GM18870 (cell line): Measurements from ENCODE around the gene HOXA4.

Experiments used
- ATAC-seq: cut with Tn5 transposase; IDR thresholded peaks from one replicate; pipeline ENCODE4 v1.9.1; 2021; ENCODE audit warnings: moderate library complexity; ENCODE audit not compliant: unreplicated experiment

The HOXA4 gene

DNA sequence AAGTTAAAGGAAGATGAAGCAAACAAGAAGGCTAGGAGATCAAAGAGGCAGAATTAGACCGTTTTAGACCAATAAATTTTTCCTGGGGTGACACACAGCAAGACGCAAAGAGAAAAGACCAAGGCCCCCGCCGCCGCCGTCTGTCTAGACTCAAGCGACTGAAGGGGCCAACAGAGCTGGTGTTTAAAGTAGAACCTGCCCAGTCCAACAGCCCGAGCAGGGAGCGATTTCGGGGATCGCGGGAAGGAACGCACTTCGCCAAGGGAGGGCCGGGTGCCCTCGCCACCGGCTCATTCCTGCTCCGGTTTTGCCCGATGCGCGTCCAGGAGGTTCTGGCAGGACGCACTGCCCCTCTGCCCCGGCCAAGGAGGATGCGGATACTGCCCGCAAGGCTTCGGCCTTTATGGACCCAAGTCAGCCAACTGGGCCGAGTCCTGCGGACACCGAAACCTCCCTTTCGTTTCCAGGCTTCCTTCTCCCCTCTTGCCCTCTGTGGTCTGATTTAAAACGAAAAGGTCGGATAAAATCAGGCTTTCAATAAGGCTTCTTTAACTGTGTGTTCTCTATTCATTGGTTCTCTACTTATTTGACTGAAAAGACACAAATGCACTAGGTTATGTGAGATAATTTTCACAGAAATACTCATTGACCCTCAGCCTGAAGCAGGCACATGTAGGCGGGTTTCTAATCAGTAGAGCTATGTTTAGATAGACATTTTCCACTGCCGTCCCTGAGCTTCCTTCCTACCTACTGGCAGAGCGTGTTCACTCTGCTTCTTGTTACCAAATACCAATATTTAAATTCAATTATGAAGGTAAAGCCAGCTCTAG is 28.1 kb upstream of the HOXA4 start:
- ATAC-seq, result no peak

DNA sequence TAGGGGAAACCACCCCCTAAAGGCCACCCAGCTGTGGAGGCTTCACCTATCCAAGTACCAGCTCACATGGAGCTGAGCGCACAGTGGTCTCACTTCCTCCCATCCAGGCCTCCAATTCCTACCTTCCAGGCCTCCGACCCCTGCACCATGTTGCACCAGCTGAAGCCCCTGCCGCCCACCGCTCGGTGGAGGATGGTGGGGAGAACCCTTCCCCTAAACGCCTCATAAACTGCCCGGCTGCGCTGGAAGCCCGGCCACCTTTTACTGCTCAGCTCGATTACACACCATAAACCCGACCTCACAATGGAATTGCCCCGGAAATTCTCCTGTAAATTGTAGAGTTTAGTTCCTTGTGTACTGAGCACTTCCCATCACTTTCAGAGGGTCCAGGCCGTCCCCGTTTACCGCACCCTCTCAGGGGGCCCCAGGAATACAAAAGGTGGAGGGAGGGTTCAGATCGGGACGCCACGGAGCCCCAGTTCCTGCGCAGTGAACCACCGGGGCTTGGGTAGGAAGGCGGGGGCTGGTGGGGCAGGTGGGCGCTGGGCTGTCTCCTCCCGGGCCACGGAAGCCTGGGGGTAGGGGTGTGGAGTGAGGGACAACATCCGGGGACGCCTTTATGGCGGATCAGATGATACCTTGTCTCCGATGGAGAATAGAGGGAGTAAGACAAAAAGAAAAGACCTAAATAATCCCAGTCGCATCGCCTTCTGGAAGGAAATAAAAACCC is 27.3 kb upstream of the HOXA4 start:
- no peak for ATAC-seq

GRCh38 chr7:27156916-27157701 is 26.6 kb upstream of the HOXA4 start:
- ATAC-seq, result no peak

- no peak for ATAC-seq
Observed at GRCh38 chr7:27156508-27156898, 25.9 kb upstream of the HOXA4 start, which contains the start of gene HOXA7. Gene HOXA7, minus strand, starts transcription at chr7:27156675. Its CDS starts 130 bp downstream, at chr7:27156545.

DNA sequence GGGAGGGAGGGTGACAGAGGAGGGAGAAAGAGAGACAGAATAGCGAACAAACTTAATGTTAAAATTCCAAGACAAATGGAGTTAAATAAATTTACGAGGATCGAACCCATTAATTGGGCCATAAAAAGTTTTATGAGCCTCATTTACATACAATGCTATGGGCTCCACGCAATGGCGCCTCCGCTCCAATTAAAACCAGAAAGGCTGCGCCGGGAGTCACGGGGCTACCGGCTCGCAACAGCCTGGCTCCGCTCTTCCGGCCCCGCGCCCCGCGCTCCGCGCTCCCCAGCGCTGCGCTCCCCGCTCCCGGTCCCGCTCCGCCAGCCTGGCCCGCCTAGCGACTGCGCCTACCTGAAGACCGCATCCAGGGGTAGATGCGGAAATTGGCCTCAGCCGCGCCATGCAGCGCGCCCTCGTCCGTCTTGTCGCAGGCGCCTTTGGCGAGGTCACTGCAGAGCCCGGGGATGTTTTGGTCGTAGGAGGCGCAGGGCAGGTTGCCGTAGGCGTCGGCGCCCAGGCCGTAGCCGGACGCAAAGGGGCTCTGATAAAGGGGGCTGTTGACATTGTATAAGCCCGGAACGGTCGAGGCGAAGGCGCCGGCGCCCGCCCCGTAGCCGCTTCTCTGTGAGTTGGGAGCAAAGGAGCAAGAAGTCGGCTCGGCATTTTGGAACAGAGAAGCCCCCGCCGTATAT is 25.4 kb upstream of the HOXA4 start:
- ATAC-seq, result no peak

DNA sequence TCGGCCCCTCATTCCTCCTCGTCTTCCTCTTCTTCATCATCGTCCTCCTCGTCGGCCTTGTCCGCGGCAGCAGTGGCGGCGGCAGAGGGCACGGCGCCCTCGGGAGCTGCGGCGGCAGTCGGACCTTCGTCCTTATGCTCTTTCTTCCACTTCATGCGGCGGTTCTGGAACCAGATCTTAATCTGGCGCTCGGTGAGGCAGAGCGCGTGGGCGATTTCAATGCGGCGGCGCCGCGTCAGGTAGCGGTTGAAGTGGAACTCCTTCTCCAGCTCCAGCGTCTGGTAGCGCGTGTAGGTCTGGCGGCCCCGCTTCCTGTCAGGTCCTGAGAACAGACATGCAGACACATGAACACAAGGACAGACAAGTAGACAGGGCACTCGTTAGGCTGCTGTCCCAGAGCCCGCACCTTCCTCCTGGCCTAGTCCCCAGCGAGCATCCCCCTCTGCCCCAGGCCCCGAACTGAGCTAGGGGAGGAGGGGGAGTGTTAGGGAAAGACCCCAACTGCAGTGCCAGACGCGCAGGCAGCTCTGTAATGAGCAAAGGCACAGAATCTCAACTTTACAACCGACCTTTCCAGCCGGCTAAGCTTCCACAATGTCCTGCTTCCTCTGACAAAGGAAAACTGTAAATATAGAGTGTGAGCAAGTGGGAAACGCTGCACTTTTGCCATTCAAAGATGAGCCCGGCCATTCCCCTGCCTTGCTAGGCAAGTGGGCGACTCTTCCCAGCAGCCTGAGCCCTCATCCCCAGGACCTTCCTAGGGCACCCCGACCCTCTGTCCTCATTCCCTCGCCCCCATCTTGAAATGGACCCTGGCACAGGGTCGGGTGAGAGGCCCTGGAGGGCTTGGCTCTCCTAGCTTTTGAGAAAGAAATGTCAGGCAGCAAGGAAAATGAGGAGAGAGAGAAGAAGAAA is 24.6 kb upstream of the HOXA4 start:
- no peak for ATAC-seq

GRCh38 chr7:27154369-27154768 is 23.8 kb upstream of the HOXA4 start:
- ATAC-seq, result no peak

DNA sequence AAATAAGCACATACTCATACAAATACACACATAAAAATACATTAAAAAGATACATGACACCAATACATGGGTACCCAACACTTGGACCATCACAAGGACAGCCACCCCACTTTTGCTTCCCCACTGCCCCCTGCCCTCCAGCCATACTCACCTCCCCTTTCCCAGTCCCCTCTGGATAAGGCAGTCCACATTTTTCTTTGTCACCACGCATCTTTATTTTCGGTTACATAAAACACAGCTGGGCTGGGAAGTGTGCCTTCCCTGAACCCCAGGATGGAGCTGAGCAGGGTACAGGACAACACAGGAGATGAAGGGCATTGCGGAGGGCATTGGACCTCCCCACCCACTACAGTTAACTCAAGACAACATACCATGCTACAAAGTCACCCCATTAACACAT is 23.0 kb upstream of the HOXA4 start:
- ATAC-seq, result no peak

GRCh38 chr7:27152816-27153442 is 22.4 kb upstream of the HOXA4 start:
- ATAC-seq, result no peak

DNA sequence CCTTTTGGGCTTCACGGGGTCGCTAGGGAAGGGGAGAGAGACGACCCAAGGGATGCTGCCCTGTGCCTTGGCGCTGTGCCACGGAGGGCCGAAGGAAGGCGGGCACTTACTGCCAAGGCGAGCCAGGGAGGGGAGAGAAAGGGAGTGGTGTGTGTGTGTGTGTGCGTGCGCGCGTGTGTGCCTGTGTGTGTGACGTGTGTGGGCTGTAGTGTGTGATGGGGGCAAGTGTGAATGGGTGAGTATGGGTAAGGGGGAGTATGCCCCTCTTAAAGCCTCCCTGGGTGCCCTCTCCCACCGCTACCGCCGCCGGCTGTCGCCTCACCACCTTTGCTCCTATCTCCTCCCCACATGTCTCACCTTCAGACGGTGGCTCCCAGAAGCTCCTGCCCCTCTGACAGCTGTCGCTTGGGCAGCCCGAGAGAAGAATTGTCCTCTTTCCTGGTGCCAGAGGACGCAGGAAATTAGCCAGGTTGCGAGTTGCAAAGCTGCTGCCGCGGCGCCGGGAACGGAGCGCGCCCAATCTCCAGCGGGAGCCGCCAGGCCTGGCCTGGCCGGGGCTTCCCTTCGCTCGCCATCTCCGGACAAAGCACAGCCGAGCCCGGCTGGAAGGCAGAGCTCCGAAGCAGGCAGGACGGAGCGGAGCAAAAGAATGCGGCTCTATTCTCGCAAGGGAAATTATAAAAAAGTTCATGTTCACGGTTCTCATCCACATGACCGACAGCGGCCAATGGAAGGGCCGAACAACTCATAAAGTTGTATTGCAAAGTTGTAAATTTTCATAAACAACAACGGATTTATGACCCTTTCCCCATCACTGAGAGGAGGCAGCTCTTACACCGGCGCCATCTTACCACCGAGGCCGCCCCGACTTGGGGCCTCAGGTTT is 21.6 kb upstream of the HOXA4 start, which contains the start of gene HOXA3:
HOXA3 (minus strand) TSS at position 653 of the 885 bp plus-strand sequence. CDS start 41,943 bp downstream, outside the sequence.
- ATAC-seq, result no peak

DNA sequence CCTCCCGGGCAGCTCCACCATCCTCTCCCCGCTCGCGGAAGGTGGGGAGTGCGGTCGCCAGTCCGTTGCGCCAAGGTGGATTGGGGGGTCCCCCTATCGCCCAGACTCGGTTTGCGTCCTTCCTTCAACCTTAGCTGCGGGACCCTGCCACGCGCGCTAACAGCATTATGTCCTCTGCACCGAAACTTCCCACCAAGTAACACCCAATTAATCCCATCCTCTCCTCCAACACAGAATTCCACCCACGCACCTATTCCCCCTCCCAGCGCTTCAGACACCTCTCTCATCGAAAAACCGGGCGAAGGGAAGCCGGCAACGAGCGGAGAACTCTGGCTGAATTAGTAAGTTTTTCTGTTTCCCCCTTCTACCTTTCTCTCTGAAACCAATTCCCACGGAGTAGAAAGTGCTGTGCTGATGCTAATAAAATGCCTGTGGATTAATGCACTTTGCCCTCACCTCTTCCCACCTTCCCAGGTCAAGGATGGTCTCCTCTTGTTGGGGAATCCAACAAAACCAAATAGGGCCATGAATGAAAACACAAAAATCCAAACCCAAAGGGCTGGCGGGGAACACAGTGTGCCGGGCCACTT is 20.9 kb upstream of the HOXA4 start:
- no peak for ATAC-seq

GRCh38 chr7:27150568-27151340 is 20.2 kb upstream of the HOXA4 start:
- peak; percentile 58 for ATAC-seq

GRCh38 chr7:27149842-27150567 is 19.4 kb upstream of the HOXA4 start:
- ATAC-seq, result no peak

DNA sequence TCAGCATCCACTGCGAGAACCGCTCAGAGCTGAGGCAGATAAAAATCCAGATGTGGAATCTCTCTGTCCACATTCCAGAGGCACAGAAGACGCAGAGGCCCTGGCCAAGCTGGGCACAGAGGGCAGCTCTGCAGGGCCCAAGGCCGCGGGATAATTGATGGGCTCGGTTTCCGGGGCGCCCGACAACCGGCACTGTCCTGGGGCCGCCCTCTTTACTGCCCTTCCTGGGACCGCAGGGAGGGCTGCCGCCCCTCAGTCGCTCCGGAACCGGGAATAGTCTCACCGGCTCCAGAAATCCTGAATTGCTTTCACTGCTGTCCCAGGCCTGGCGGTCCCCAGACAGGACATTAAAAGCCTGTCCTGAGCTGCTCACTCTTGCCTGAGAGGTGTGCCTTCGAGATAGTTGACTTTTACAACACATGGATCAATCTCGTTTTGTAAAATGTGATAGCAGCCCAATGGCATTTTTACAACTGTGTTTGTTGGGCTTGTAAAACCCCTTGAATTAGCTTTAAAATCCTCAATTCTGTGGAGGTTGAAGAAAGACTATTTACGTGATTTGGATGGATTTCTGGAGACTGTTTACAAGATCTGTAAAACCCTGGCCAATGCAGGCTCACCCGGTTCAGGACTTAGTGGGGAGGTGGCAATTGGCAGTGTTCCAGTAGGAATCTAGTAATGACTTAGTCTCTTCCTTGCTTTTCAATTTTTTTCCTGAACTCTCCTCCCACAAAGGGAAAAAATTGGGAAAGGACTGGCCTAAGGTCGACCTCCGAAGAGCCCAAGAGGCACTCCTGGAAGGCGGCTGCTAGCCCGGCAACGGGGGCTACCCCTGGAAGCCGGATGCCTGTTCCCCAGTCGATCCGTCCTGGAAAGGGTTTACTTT is 18.4 kb upstream of the HOXA4 start:
- no peak for ATAC-seq

DNA sequence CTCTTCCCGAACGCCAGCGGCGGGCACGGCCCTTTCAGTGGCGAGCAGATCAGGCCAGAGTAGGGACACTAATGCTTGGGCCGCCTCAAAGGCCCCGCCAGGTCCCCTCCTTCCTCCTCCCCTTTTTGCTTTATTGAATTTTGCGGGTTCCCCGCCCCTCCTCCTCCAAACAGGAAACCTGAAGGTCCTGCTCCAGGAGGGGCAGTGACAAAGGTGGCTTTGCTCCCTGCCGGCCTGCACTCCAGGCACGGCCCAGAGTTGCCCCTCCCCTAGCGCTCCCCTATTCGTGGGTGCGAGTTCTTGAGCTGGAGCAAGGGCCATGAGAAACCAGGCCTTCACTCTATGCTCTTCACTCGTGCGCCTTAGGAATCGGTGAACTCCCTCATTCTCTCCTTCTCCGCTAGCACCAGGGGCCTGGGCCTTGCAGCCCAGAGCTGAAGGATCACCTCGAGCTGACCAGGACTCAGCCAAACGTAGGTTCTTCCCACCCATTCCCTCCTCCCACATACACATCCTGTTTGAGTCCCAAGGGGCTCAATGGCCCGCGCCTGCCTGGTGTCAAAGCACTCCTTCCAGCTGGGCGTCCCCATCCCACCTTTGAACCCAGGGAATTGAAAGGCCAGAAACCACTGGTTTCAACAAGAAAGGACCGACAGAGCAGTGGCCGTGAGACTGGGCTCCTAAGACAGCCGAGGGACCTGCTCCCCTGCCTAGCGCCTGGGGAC is 17.6 kb upstream of the HOXA4 start:
- no peak for ATAC-seq
